Neutrophil (primary cell): ENCODE measurements around the gene NRG3.

Source experiments
- H3K27ac ChIP-seq: fragments of 200-600 bp; sonication (generic); 2 replicates; pipeline ENCODE4 v1.5.1; 2016; ENCODE audit warnings: mild to moderate bottlenecking, moderate library complexity
- H3K27me3 ChIP-seq: fragments of 200-600 bp; sonication (generic); 2 replicates; pipeline ENCODE4 v1.6.0; 2016; ENCODE audit warnings: mild to moderate bottlenecking
- H3K36me3 ChIP-seq: fragments of 200-600 bp; sonication (generic); 2 replicates; pipeline ENCODE4 v1.5.1; 2017
- H3K4me1 ChIP-seq, 2 experiments: fragments of 200-600 bp in 1 of 2; sonication (generic) in 1 of 2; 1 replicate in 1 of 2; 2 replicates in 1 of 2; pipeline versions ENCODE4 v1.5.1 to v1.6.1; 2013 to 2016; ENCODE audit warnings: low read depth in 1 of 2, low read length in 1 of 2, mild to moderate bottlenecking in 1 of 2, moderate library complexity in 1 of 2; ENCODE audit not compliant: control insufficient read depth in 1 of 2, insufficient read depth in 1 of 2
- H3K4me3 ChIP-seq, 2 experiments: fragments of 200-600 bp in 1 of 2; sonication (generic) in 1 of 2; 1 replicate in 1 of 2; 2 replicates in 1 of 2; pipeline ENCODE4 v1.5.1; 2013 to 2016; ENCODE audit warnings: low read depth in 1 of 2, low read length in 1 of 2, mild to moderate bottlenecking in 1 of 2, moderate library complexity in 1 of 2
- H3K9me3 ChIP-seq: fragments of 200-600 bp; sonication (generic); 2 replicates; pipeline ENCODE4 v1.5.1; 2016
- CTCF ChIP-seq: fragments of 200-600 bp; sonication (generic); IDR thresholded peaks from 2 replicates; pipeline ENCODE4 v1.5.1; 2016; ENCODE audit warnings: antibody characterized with exemption

NRG3 gene

GRCh38 chr10:82565197-82565575 is 690.2 kb downstream of the NRG3 start:
- H3K4me3 ChIP-seq = no peak overlapping the region
- TF ChIP-seq CTCF = no peak
- no peaks in the 10 kb centered on the region for H3K36me3 ChIP-seq
- H3K27ac ChIP-seq = no peak overlapping the region
- H3K4me1 ChIP-seq = no peaks in the 10 kb centered on the region
- H3K9me3 ChIP-seq = no peaks in the 10 kb centered on the region
- no peaks in the 10 kb centered on the region for H3K27me3 ChIP-seq

GRCh38 chr10:82572744-82573143 is 697.8 kb downstream of the NRG3 start:
- Histone ChIP-seq H3K27me3 (no peaks in the 10 kb centered on the region), H3K36me3 (no peaks in the 10 kb centered on the region), H3K4me1 (no peaks in the 10 kb centered on the region), H3K27ac (no peak overlapping the region), H3K4me3 (no peak overlapping the region), H3K9me3 (no peaks in the 10 kb centered on the region)
- TF ChIP-seq CTCF = no peak

- no peak overlapping the region for H3K27ac ChIP-seq
- H3K9me3 ChIP-seq = no peaks in the 10 kb centered on the region
- H3K4me3 ChIP-seq = no peak overlapping the region
- H3K27me3 ChIP-seq = no peaks in the 10 kb centered on the region
- no peaks in the 10 kb centered on the region for H3K36me3 ChIP-seq
- H3K4me1 ChIP-seq = no peaks in the 10 kb centered on the region
- no peak for TF ChIP-seq CTCF
Observed at GRCh38 chr10:82574081-82574480, 699.1 kb downstream of the NRG3 start.

GRCh38 chr10:82575318-82575717 is 700.3 kb downstream of the NRG3 start:
- Histone ChIP-seq H3K27ac (no peak overlapping the region), H3K27me3 (no peaks in the 10 kb centered on the region), H3K36me3 (no peaks in the 10 kb centered on the region), H3K9me3 (no peaks in the 10 kb centered on the region), H3K4me3 (no peak overlapping the region), H3K4me1 (no peaks in the 10 kb centered on the region)
- TF ChIP-seq CTCF = no peak

GRCh38 chr10:82576093-82576492 is 701.1 kb downstream of the NRG3 start:
- Histone ChIP-seq H3K9me3 (no peaks in the 10 kb centered on the region), H3K36me3 (no peaks in the 10 kb centered on the region), H3K27ac (no peak overlapping the region), H3K4me3 (no peak overlapping the region), H3K27me3 (no peaks in the 10 kb centered on the region), H3K4me1 (no peaks in the 10 kb centered on the region)
- no peak for TF ChIP-seq CTCF

- no peaks in the 10 kb centered on the region for H3K4me1 ChIP-seq
- H3K9me3 ChIP-seq = no peaks in the 10 kb centered on the region
- H3K27ac ChIP-seq = no peak overlapping the region
- H3K4me3 ChIP-seq = no peak overlapping the region
- TF ChIP-seq CTCF = no peak
- no peaks in the 10 kb centered on the region for H3K27me3 ChIP-seq
- no peaks in the 10 kb centered on the region for H3K36me3 ChIP-seq
Observed at GRCh38 chr10:82581940-82582339, 706.9 kb downstream of the NRG3 start.
